ENCODE results near the gene SGMS2.
"Not testable (repeated sequence)": the region's sequence is repeated elsewhere in the genome, so short reads cannot be mapped to it uniquely, and the experiment has no call there.

The SGMS2 gene

GRCh38 chr4:107916623-107917022 is 91.9 kb downstream of the SGMS2 start:
- no peak for DNase-seq

GRCh38 chr4:107917500-107917899 is 92.8 kb downstream of the SGMS2 start:
- DNase-seq: no peak

GRCh38 chr4:107922486-107923473 is 98.0 kb downstream of the SGMS2 start:
- DNase-seq: no peak

GRCh38 chr4:107925713-107926112 is 101.0 kb downstream of the SGMS2 start:
- DNase-seq: not testable (repeated sequence)

GRCh38 chr4:107926875-107927274 is 102.1 kb downstream of the SGMS2 start:
- DNase-seq: not testable (repeated sequence)

GRCh38 chr4:107930821-107931774 is 106.4 kb downstream of the SGMS2 start, which contains the start of gene CYP2U1:
CYP2U1 (plus strand) TSS chr4:107931549; CDS start chr4:107931644, 95 bp downstream.
- DNase-seq: no peak

GRCh38 chr4:107931775-107932321 is 107.1 kb downstream of the SGMS2 start:
- DNase-seq: no peak

- DNase-seq: no peak
Observed at GRCh38 chr4:107935246-107935645, 110.5 kb downstream of the SGMS2 start.

- no peak for DNase-seq
Observed at GRCh38 chr4:107937040-107937439, 112.3 kb downstream of the SGMS2 start.

GRCh38 chr4:107939307-107939706 is 114.6 kb downstream of the SGMS2 start:
- DNase-seq: no peak

- no peak for DNase-seq
Observed at GRCh38 chr4:107945809-107946208, 121.1 kb downstream of the SGMS2 start.

- no peak for DNase-seq
Observed at GRCh38 chr4:107950746-107951540, 126.2 kb downstream of the SGMS2 start.

GRCh38 chr4:107951551-107951950 is 126.8 kb downstream of the SGMS2 start:
- DNase-seq: no peak

- DNase-seq: no peak
Observed at GRCh38 chr4:107956011-107956410, 131.3 kb downstream of the SGMS2 start.
